Stimulated activated CD8-positive, alpha-beta memory T cell treated with anti-CD3 and anti-CD28 coated beads, Interleukin-15, amount 100 ng/mL, for 48 hours (primary cell): ENCODE data around the gene WWC1.

Experiments
- DNase-seq, 2 donors: peaks; one replicate each; pipeline ENCODE4 v3.0.0-alpha.2; 2020; ENCODE audit warnings: low read depth in 2 of 2

WWC1 gene

DNA sequence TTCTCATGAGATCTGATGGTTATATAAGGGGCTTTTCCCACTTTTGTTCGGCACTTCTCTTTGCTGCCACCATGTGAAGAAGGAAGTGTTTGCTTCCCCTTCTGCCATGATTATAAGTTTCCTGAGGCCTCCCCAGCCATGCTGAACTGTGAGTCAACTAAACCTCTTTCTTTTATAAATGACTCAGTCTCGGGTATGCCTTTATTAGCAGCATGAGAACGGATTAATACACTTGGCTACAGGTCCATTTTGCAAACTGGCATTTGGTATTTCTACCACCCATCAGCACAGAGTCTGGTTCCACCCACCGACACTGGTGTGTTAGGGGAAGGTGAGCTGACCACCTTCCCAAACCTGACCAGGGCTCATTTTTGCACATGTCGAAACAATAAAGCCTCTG, 146.9 kb downstream of the WWC1 start:
- no peak for DNase-seq

DNA sequence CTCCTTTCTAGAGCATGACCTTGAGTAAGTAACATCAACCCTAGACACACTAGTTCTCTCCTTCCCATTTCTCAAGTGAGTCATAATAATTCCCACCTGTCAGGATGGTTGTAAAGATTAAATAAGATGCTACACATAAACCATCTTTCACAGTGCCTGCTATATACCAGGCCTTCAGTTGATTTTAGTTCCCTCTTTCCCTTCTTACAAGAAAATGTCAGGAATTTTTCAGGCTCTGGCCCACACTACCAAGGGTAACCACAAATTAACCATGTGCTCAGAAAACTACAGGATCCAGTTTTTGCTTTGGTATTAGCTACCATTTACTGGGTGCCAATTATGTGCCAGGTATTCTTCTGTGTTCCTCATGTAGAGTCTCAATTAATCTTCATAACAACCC, 152.1 kb downstream of the WWC1 start:
- DNase-seq: no peak

- DNase-seq: no peak
Measured at GRCh38 chr5:168443950-168444700, 152.7 kb downstream of the WWC1 start.

DNA sequence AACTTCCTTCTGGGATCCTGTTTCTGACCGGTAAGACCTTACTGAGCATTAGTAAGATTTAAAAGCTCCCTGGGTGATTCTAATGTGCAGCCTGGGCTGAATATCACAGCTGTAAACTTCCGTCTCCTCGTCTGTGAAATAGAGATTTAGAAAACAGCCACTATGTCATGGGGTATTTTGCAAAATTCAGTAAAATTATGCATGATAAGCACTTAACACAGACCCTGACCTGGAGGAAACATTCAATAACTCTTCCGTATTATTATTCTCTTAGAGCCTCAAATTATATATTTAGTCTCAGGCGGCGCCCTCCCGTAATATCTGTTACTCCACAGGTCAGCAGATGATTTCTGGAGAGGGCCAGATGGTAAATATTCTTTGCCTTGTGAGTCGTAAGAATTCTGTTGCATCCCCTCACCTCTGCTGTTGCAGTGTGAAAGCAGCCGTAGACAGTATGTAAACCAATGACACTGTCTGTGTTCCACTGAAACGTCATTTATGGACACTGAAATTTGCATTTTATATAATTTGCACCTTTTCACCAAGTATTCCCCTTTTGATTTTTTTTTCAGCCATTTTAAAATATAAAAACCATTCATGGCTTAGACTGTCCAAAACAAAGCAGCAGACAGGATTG, 155.7 kb downstream of the WWC1 start:
- DNase-seq: no peak

DNA sequence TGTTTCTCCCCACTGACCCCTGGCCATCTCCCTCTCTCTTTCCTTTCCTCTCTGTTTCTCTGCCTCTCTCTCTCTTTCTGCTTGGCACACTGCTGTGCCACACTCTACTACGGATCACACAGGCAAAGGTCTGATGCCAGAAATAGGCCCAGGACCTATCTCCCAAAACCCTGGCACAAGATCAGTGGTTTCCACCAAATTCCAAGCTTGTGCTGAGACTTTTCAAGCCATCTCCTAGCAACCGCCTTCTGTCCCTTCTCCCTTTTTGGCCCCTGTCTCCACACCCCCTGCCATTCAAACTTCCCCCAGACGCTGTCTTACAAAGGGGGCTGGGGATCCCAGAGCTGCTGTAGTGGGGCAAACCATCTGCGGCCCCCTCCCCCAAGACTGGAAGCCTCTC, 156.4 kb downstream of the WWC1 start:
- DNase-seq: no peak

- no peak for DNase-seq
Measured at GRCh38 chr5:168449166-168449565, 157.7 kb downstream of the WWC1 start.

- no peak for DNase-seq
Measured at GRCh38 chr5:168451565-168451964, 160.1 kb downstream of the WWC1 start.

- no peak for DNase-seq
Measured at GRCh38 chr5:168455201-168455600, 163.8 kb downstream of the WWC1 start.

DNA sequence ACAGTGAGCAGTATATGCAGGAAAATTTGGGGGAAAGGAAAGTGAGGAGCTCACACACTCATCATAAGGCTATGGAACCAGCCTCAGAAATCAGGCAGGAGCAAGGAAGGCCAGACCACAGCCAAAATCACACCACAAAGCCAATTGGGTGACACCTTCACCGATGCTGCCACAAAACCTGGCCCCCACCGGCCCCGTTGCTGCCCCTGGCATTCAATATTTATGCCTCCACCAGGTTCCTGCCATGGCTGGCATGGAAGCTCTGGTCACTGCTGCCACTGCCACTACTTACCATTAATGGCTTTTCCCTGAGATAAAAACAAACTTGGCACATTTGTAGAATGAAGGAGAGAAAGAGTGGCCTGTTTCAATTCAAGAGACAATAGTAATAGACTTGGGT, 166.1 kb downstream of the WWC1 start:
- DNase-seq: no peak

DNA sequence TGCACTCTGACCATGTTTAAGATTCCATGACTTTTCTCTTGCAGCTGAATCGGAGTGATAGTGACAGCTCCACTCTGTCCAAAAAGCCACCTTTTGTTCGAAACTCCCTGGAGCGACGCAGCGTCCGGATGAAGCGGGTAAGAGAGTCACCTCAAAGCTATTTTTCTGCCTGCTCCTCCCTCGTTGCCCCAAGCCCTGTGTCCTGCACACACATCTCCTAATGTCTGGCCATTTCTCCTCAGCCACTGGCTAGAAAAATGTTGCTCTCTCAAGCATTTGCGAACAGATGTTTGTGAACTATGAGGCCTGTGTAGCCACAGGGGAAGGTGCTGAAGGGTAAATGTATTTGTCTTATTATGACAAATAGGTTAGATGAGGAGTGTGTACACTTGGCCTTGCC, 169.2 kb downstream of the WWC1 start:
- DNase-seq: no peak

- no peak for DNase-seq
Measured at GRCh38 chr5:168463081-168463480, 171.6 kb downstream of the WWC1 start.

GRCh38 chr5:168464214-168464613, 172.8 kb downstream of the WWC1 start:
- DNase-seq: no peak

DNA sequence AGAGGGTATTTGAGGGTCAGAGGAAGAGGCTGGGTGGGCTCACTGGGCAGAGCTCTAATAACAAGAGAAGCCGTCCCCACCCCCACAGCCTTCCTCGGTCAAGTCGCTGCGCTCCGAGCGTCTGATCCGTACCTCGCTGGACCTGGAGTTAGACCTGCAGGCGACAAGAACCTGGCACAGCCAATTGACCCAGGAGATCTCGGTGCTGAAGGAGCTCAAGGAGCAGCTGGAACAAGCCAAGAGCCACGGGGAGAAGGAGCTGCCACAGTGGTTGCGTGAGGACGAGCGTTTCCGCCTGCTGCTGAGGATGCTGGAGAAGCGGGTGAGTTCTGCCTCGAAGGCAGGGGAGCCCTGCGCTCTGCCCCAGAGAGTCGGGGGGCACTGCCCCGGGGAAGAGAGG, 173.2 kb downstream of the WWC1 start:
- DNase-seq: no peak

DNA sequence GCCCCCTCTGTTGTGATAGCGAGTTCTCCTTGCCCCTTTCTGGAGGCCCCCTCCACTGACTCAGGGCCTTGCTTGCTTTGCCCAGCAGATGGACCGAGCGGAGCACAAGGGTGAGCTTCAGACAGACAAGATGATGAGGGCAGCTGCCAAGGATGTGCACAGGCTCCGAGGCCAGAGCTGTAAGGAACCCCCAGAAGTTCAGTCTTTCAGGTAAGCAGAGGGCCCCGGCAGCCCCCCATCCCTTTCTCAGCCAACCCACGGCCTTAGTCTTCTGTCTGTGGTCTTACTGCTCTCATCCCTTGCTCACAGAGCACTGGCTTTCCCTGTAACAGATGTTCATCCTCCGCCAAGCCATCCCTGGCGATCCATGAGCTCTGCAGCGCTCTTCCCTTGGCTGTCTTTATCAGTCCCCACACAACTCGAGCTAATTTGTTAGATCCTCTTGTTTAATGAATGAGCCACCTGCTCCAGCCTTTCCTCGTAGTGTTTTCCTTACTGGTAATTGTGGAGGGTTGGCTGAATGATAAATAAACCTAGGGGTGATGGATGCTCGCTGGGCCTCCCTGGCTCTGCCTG, 176.4 kb downstream of the WWC1 start:
- no peak for DNase-seq

GRCh38 chr5:168468836-168469235, 177.4 kb downstream of the WWC1 start:
- DNase-seq: no peak

GRCh38 chr5:168469816-168470215, 178.4 kb downstream of the WWC1 start:
- no peak for DNase-seq

- no peak for DNase-seq
Measured at GRCh38 chr5:168471785-168472184, 180.3 kb downstream of the WWC1 start.

DNA sequence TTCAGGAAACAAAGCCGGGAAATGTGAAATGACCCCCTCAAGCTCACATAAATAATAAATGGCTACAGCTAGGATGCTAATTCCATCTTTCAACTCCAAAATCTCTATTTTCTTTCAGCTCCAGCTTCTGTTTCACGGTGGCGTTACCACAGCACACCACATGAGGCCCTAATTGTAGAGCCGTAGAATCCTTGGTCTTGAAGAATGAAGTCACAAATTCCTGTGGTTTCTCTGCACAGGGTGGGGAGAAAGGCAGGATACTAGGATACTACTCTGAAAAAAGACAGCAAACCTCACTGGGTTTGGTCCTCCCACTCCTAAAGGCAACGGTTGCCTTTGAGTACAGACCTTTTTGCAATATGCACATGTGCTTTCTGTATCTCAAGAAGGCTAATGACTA, 180.9 kb downstream of the WWC1 start:
- DNase-seq: no peak

DNA sequence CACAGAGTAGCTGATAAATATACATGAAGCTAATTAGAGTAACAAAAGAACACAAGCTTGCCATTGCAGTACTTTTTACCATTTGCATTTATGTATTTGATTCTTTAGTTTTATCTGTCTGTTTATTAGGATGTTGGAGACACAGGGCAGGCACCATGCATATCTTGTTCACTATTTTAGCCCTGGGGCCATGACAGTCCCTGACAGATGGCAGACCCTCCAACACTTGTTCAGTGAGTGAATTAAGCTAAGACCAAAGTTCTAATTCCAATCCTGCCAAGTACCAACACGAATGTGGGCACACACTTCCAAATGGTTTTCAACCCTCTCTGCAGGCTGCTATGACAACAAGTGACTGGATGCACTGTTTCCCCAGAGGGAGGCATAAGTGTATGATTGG, 182.9 kb downstream of the WWC1 start:
- no peak for DNase-seq

GRCh38 chr5:168477060-168477459, 185.6 kb downstream of the WWC1 start:
- no peak for DNase-seq

GRCh38 chr5:168479166-168479565, 187.7 kb downstream of the WWC1 start:
- no peak for DNase-seq

GRCh38 chr5:168480601-168481000, 189.2 kb downstream of the WWC1 start:
- no peak for DNase-seq

DNA sequence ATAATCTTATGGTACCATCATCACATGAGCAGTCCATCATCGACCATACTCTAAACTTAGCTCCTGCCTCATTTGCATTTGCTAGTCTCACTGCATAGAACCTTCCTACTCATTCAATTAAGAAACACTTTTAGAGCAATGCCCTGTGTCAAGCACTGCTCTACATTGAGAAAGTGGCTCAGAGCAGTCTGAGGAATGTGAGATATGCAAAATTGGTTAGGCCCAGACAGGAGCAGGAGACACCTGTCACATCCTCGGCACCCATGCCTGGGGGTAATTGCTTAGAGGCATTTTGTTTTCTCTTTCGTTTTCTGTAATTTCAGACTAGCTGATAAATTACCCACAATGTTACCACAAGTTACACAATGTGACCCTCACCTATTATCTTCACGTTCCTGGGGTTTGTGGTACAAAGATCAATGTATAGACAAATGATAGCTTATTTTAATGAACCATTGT, 189.9 kb downstream of the WWC1 start:
- no peak for DNase-seq
